ENCODE data around the gene HIPK4. TPM values are rescaled to one million over a fixed set of nuclear protein-coding genes. Genes with fewer than 3 reads are reported as not detected.
A peak's percentile ranks its signal among the peaks of the same experiment; 100 is the strongest.

The HIPK4 gene
- total and polyA plus RNA-seq, 2 experiments from 2014 or later = 0.21 to 0.52 TPM

GRCh38 chr19:40360020-40360707 lies 29.8 kb downstream of the HIPK4 start:
- no peaks in the 10 kb centered on the region for H3K36me3 Mint-ChIP-seq (ENCODE audit: low read depth)
- ATAC-seq (peak; percentile 37; the same call in 2 of the 3 replicates), DNase-seq (ENCODE audit: low spot score) (no peak)
- Histone ChIP-seq H3K79me2 (replicated peaks; ENCODE audit: insufficient read depth) (no peaks in the 10 kb centered on the region), H3K4me1 (ENCODE audit: insufficient read depth) (0 out of 2 replicates have a peak, but pooled peaks cover 3% of the 10 kb centered on the region), H3F3A (replicated peaks; ENCODE audit: low read depth) (no peaks in the 10 kb centered on the region), H2AFZ (no peak overlapping the region), H3K4me2 (no peak overlapping the region), H3K27ac (ENCODE audit: low read depth) (no peak overlapping the region), H3K9me2 (ENCODE audit: insufficient read depth) (no peaks in the 10 kb centered on the region), H3K36me3 (ENCODE audit: insufficient read depth) (no peaks in the 10 kb centered on the region), H3K4me3 (no peak overlapping the region), H3K27me3 (ENCODE audit: insufficient read depth) (no peaks in the 10 kb centered on the region), H4K20me1 (replicated peaks; ENCODE audit: insufficient read depth) (no peaks in the 10 kb centered on the region; the same call in 1 of the 2 replicates)
- no peaks in the 10 kb centered on the region for H3K9me3 Mint-ChIP-seq
- TF ChIP-seq POLR2AphosphoS5 (IDR thresholded peaks at IDR 0.05; ENCODE audit: low read depth) (no peak), STAT1 (IDR thresholded peaks at IDR 0.05; ENCODE audit: unreplicated experiment) (no peak), EZH2phosphoT487 (IDR thresholded peaks at IDR 0.05; ENCODE audit: unreplicated experiment) (no peak), CTCF (conservative IDR thresholded peaks at IDR 0.05; ENCODE audit: low read depth in 2 of 2) (no peak; a peak in 1 of 4 replicates), CREB1 (CRISPR knock-in tag; IDR thresholded peaks at IDR 0.05; ENCODE audit: low read depth) (no peak), EZH2 (IDR thresholded peaks at IDR 0.05; ENCODE audit: low read depth, unreplicated experiment) (no peak), ZNF331 (CRISPR knock-in tag; IDR thresholded peaks at IDR 0.05; ENCODE audit: low read depth) (no peak), JUNB (IDR thresholded peaks at IDR 0.05; ENCODE audit: unreplicated experiment) (no peak), ZNF114 (CRISPR knock-in tag; IDR thresholded peaks at IDR 0.05) (no peak), NANOG (IDR thresholded peaks at IDR 0.05; ENCODE audit: borderline replicate concordance) (no peak)
- TF ChIP-seq, protein P1, sequence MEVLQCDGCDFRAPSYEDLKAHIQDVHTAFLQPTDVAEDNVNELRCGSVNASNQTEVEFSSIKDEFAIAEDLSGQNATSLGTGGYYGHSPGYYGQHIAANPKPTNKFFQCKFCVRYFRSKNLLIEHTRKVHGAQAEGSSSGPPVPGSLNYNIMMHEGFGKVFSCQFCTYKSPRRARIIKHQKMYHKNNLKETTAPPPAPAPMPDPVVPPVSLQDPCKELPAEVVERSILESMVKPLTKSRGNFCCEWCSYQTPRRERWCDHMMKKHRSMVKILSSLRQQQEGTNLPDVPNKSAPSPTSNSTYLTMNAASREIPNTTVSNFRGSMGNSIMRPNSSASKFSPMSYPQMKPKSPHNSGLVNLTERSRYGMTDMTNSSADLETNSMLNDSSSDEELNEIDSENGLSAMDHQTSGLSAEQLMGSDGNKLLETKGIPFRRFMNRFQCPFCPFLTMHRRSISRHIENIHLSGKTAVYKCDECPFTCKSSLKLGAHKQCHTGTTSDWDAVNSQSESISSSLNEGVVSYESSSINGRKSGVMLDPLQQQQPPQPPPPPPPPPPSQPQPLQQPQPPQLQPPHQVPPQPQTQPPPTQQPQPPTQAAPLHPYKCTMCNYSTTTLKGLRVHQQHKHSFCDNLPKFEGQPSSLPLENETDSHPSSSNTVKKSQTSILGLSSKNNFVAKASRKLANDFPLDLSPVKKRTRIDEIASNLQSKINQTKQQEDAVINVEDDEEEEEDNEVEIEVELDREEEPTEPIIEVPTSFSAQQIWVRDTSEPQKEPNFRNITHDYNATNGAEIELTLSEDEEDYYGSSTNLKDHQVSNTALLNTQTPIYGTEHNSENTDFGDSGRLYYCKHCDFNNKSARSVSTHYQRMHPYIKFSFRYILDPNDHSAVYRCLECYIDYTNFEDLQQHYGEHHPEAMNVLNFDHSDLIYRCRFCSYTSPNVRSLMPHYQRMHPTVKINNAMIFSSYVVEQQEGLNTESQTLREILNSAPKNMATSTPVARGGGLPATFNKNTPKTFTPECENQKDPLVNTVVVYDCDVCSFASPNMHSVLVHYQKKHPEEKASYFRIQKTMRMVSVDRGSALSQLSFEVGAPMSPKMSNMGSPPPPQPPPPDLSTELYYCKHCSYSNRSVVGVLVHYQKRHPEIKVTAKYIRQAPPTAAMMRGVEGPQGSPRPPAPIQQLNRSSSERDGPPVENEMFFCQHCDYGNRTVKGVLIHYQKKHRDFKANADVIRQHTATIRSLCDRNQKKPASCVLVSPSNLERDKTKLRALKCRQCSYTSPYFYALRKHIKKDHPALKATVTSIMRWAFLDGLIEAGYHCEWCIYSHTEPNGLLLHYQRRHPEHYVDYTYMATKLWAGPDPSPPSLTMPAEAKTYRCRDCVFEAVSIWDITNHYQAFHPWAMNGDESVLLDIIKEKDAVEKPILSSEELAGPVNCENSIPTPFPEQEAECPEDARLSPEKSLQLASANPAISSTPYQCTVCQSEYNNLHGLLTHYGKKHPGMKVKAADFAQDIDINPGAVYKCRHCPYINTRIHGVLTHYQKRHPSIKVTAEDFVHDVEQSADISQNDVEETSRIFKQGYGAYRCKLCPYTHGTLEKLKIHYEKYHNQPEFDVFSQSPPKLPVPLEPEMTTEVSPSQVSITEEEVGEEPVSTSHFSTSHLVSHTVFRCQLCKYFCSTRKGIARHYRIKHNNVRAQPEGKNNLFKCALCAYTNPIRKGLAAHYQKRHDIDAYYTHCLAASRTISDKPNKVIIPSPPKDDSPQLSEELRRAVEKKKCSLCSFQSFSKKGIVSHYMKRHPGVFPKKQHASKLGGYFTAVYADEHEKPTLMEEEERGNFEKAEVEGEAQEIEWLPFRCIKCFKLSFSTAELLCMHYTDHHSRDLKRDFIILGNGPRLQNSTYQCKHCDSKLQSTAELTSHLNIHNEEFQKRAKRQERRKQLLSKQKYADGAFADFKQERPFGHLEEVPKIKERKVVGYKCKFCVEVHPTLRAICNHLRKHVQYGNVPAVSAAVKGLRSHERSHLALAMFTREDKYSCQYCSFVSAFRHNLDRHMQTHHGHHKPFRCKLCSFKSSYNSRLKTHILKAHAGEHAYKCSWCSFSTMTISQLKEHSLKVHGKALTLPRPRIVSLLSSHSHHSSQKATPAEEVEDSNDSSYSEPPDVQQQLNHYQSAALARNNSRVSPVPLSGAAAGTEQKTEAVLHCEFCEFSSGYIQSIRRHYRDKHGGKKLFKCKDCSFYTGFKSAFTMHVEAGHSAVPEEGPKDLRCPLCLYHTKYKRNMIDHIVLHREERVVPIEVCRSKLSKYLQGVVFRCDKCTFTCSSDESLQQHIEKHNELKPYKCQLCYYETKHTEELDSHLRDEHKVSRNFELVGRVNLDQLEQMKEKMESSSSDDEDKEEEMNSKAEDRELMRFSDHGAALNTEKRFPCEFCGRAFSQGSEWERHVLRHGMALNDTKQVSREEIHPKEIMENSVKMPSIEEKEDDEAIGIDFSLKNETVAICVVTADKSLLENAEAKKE (CRISPR knock-in tag; IDR thresholded peaks at IDR 0.05) = no peak
- TF ChIP-seq, protein P2, sequence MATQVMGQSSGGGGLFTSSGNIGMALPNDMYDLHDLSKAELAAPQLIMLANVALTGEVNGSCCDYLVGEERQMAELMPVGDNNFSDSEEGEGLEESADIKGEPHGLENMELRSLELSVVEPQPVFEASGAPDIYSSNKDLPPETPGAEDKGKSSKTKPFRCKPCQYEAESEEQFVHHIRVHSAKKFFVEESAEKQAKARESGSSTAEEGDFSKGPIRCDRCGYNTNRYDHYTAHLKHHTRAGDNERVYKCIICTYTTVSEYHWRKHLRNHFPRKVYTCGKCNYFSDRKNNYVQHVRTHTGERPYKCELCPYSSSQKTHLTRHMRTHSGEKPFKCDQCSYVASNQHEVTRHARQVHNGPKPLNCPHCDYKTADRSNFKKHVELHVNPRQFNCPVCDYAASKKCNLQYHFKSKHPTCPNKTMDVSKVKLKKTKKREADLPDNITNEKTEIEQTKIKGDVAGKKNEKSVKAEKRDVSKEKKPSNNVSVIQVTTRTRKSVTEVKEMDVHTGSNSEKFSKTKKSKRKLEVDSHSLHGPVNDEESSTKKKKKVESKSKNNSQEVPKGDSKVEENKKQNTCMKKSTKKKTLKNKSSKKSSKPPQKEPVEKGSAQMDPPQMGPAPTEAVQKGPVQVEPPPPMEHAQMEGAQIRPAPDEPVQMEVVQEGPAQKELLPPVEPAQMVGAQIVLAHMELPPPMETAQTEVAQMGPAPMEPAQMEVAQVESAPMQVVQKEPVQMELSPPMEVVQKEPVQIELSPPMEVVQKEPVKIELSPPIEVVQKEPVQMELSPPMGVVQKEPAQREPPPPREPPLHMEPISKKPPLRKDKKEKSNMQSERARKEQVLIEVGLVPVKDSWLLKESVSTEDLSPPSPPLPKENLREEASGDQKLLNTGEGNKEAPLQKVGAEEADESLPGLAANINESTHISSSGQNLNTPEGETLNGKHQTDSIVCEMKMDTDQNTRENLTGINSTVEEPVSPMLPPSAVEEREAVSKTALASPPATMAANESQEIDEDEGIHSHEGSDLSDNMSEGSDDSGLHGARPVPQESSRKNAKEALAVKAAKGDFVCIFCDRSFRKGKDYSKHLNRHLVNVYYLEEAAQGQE (IDR thresholded peaks at IDR 0.05; ENCODE audit: unreplicated experiment) = no peak
- TF ChIP-seq, protein P3, sequence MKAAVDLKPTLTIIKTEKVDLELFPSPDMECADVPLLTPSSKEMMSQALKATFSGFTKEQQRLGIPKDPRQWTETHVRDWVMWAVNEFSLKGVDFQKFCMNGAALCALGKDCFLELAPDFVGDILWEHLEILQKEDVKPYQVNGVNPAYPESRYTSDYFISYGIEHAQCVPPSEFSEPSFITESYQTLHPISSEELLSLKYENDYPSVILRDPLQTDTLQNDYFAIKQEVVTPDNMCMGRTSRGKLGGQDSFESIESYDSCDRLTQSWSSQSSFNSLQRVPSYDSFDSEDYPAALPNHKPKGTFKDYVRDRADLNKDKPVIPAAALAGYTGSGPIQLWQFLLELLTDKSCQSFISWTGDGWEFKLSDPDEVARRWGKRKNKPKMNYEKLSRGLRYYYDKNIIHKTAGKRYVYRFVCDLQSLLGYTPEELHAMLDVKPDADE (IDR thresholded peaks at IDR 0.05) = no peak
- no peak overlapping the region for H3K4me3 Mint-ChIP-seq
- peak overlapping the region; percentile 56; the same call in 1 of the 2 replicates for H3K27ac Mint-ChIP-seq
- H3K27me3 Mint-ChIP-seq (ENCODE audit: insufficient read depth, low read depth, poor library complexity) = peaks cover 3% of the 10 kb centered on the region
- H3K4me1 Mint-ChIP-seq = peaks cover 26% of the 10 kb centered on the region
